ENCODE data around the gene CCDC47.

CCDC47 gene

GRCh38 chr17:63773272-63774140 is at the start of gene CCDC47:
Gene CCDC47, minus strand, starts transcription at chr17:63773597. Its CDS starts 7,422 bp downstream, at chr17:63766175.
- 0 out of 2 replicates have a peak, but pooled peaks cover 4% of the 10 kb centered on the region for H3F3A ChIP-seq (ENCODE audit: control insufficient read depth, insufficient read depth)
- H3K4me3 ChIP-seq (ENCODE audit: low read length) = peak within 1 kb of the TSS; percentile 97
- peaks cover 52% of the 10 kb centered on the region for H3K4me1 ChIP-seq (ENCODE audit: control insufficient read depth, low read length)
- no peaks in the 10 kb centered on the region for H3K9me2 ChIP-seq (replicated peaks; ENCODE audit: control insufficient read depth, low read length)
- no peaks in the 10 kb centered on the region for H3K9me3 ChIP-seq (ENCODE audit: control insufficient read depth, insufficient read depth, low read length)
- TF ChIP-seq CTCF (IDR thresholded peaks at IDR 0.05; ENCODE audit: low read depth, low read length, poor library complexity, severe bottlenecking) (no peak), EZH2phosphoT487 (IDR thresholded peaks at IDR 0.05; ENCODE audit: borderline replicate concordance, low read length) (no peak)
- peaks cover 98% of the 10 kb centered on the region for H3K79me2 ChIP-seq (ENCODE audit: control insufficient read depth, low read length)
- peaks cover 36% of the 10 kb centered on the region for H4K20me1 ChIP-seq (ENCODE audit: control insufficient read depth, insufficient read depth, low read depth, low read length)
- H3K4me2 ChIP-seq (ENCODE audit: low read length) = peak within 1 kb of the TSS; percentile 85
- H3K27ac ChIP-seq (ENCODE audit: low read depth, low read length) = peak within 1 kb of the TSS; percentile 92
- no peaks in the 10 kb centered on the region for H3K27me3 ChIP-seq (ENCODE audit: control insufficient read depth, low read length)
- H3K36me3 ChIP-seq (ENCODE audit: control insufficient read depth, low read length) = peaks cover 77% of the 10 kb centered on the region

GRCh38 chr17:63822537-63822936 is 49.1 kb upstream of the CCDC47 start:
- Histone ChIP-seq H3K27ac (ENCODE audit: low read depth, low read length) (no peak overlapping the region), H3K9me3 (ENCODE audit: control insufficient read depth, insufficient read depth, low read length) (no peaks in the 10 kb centered on the region), H3K9me2 (replicated peaks; ENCODE audit: control insufficient read depth, low read length) (no peaks in the 10 kb centered on the region), H3F3A (ENCODE audit: control insufficient read depth, insufficient read depth) (peaks cover 22% of the 10 kb centered on the region), H4K20me1 (ENCODE audit: control insufficient read depth, insufficient read depth, low read depth, low read length) (peaks cover 6% of the 10 kb centered on the region; the same call in 1 of the 2 replicates), H3K79me2 (ENCODE audit: control insufficient read depth, low read length) (peaks cover 61% of the 10 kb centered on the region), H3K4me1 (ENCODE audit: control insufficient read depth, low read length) (peaks cover 27% of the 10 kb centered on the region), H3K4me2 (ENCODE audit: low read length) (no peak overlapping the region), H3K4me3 (ENCODE audit: low read length) (no peak overlapping the region), H3K36me3 (ENCODE audit: control insufficient read depth, low read length) (peaks cover 86% of the 10 kb centered on the region), H3K27me3 (ENCODE audit: control insufficient read depth, low read length) (no peaks in the 10 kb centered on the region)
- TF ChIP-seq EZH2phosphoT487 (IDR thresholded peaks at IDR 0.05; ENCODE audit: borderline replicate concordance, low read length) = no peak
- no peak for TF ChIP-seq CTCF (IDR thresholded peaks at IDR 0.05; ENCODE audit: low read depth, low read length, poor library complexity, severe bottlenecking)

GRCh38 chr17:63821804-63822203 is 48.4 kb upstream of the CCDC47 start:
- H3K9me3 ChIP-seq (ENCODE audit: control insufficient read depth, insufficient read depth, low read length) = no peaks in the 10 kb centered on the region
- no peaks in the 10 kb centered on the region for H3K27me3 ChIP-seq (ENCODE audit: control insufficient read depth, low read length)
- H3K4me2 ChIP-seq (ENCODE audit: low read length) = no peak overlapping the region
- peaks cover 26% of the 10 kb centered on the region for H3F3A ChIP-seq (ENCODE audit: control insufficient read depth, insufficient read depth)
- peaks cover 93% of the 10 kb centered on the region for H3K36me3 ChIP-seq (ENCODE audit: control insufficient read depth, low read length)
- H4K20me1 ChIP-seq (ENCODE audit: control insufficient read depth, insufficient read depth, low read depth, low read length) = peaks cover 6% of the 10 kb centered on the region; the same call in 1 of the 2 replicates
- no peak for TF ChIP-seq EZH2phosphoT487 (IDR thresholded peaks at IDR 0.05; ENCODE audit: borderline replicate concordance, low read length)
- TF ChIP-seq CTCF (IDR thresholded peaks at IDR 0.05; ENCODE audit: low read depth, low read length, poor library complexity, severe bottlenecking) = no peak
- peaks cover 59% of the 10 kb centered on the region for H3K79me2 ChIP-seq (ENCODE audit: control insufficient read depth, low read length)
- 0 out of 2 replicates have a peak overlapping the region, but pooled peaks have one; percentile 8 for H3K27ac ChIP-seq (ENCODE audit: low read depth, low read length)
- peaks cover 27% of the 10 kb centered on the region for H3K4me1 ChIP-seq (ENCODE audit: control insufficient read depth, low read length)
- no peak overlapping the region for H3K4me3 ChIP-seq (ENCODE audit: low read length)
- H3K9me2 ChIP-seq (replicated peaks; ENCODE audit: control insufficient read depth, low read length) = no peaks in the 10 kb centered on the region

Data from DOHH2 (cell line).